HL-60 (cell line): Measurements from ENCODE around the gene KRTAP10-8.

Source experiments
- GABPA ChIP-seq: IDR thresholded peaks from 2 replicates; pipeline ENCODE4 v1.6.1; 2012; ENCODE audit warnings: low read depth
- POLR2AphosphoS5 ChIP-seq: IDR thresholded peaks from 2 replicates; pipeline ENCODE4 v1.6.1; 2012; ENCODE audit warnings: low read depth
- SPI1 ChIP-seq: IDR thresholded peaks from 2 replicates; pipeline ENCODE4 v1.6.1; 2012; ENCODE audit warnings: low read depth, mild to moderate bottlenecking, borderline replicate concordance
- TF ChIP-seq, protein P1 (sequence below): IDR thresholded peaks from one replicate; pipeline ENCODE4 v1.5.1; 2011; ENCODE audit warnings: low read length, control low read depth, inconsistent platforms; ENCODE audit not compliant: insufficient read depth
- TF ChIP-seq, protein P2 (sequence below): IDR thresholded peaks from 2 replicates; pipeline ENCODE4 v1.6.1; 2012; ENCODE audit warnings: low read depth; ENCODE audit not compliant: insufficient replicate concordance

DNA sequence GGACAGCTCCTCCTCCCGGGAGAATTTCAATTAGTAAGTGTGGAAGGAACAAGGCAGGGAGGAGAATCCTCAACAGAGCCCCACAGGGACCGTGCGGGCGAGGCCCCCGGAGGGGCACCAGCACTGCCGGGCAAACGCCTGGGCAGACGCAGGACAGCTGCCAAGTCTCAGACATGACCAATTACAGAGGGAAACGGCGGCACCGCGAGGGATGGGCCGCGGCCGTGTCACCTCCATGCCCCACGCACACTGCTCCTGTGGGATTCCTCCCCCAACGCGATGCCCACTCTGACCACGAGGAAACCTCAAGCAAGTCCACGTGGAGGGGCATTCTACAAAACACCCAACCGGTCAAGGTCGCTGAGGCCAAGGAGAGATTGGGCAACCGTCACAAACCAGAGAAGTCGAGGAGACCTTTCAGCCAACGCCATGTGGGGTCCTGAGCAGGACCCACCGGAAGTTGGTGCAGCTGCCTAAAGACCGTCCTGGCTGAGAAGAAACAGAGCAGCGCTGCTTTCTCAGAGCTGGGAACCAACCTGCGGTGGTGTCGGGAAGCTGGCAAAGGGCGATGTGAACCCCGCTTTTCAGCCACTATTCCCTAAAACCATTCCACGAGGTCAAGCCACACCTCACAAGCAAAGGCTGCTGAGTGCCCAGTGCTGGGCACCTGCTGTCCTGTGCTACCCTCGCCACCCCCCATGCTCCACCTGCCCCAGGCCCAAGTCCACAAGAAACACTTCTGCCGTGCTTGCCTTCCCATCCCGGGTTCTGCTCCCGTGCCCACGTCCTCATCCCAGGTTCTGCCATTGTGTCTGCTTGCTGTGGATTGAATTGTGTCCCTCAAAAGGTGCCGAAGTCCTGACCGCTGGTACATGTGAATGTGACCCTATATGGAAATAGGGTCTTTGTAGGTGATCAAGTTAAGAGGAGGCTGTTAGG lies 39.8 kb upstream of the KRTAP10-8 start:
- TF ChIP-seq, protein P1, sequence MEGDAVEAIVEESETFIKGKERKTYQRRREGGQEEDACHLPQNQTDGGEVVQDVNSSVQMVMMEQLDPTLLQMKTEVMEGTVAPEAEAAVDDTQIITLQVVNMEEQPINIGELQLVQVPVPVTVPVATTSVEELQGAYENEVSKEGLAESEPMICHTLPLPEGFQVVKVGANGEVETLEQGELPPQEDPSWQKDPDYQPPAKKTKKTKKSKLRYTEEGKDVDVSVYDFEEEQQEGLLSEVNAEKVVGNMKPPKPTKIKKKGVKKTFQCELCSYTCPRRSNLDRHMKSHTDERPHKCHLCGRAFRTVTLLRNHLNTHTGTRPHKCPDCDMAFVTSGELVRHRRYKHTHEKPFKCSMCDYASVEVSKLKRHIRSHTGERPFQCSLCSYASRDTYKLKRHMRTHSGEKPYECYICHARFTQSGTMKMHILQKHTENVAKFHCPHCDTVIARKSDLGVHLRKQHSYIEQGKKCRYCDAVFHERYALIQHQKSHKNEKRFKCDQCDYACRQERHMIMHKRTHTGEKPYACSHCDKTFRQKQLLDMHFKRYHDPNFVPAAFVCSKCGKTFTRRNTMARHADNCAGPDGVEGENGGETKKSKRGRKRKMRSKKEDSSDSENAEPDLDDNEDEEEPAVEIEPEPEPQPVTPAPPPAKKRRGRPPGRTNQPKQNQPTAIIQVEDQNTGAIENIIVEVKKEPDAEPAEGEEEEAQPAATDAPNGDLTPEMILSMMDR: no peak
- TF ChIP-seq, protein P2, sequence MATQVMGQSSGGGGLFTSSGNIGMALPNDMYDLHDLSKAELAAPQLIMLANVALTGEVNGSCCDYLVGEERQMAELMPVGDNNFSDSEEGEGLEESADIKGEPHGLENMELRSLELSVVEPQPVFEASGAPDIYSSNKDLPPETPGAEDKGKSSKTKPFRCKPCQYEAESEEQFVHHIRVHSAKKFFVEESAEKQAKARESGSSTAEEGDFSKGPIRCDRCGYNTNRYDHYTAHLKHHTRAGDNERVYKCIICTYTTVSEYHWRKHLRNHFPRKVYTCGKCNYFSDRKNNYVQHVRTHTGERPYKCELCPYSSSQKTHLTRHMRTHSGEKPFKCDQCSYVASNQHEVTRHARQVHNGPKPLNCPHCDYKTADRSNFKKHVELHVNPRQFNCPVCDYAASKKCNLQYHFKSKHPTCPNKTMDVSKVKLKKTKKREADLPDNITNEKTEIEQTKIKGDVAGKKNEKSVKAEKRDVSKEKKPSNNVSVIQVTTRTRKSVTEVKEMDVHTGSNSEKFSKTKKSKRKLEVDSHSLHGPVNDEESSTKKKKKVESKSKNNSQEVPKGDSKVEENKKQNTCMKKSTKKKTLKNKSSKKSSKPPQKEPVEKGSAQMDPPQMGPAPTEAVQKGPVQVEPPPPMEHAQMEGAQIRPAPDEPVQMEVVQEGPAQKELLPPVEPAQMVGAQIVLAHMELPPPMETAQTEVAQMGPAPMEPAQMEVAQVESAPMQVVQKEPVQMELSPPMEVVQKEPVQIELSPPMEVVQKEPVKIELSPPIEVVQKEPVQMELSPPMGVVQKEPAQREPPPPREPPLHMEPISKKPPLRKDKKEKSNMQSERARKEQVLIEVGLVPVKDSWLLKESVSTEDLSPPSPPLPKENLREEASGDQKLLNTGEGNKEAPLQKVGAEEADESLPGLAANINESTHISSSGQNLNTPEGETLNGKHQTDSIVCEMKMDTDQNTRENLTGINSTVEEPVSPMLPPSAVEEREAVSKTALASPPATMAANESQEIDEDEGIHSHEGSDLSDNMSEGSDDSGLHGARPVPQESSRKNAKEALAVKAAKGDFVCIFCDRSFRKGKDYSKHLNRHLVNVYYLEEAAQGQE: no peak
- no peak for TF ChIP-seq POLR2AphosphoS5
- TF ChIP-seq SPI1: no peak
- TF ChIP-seq GABPA: no peak
